DND-41 (cell line): Measurements from ENCODE around the gene AVL9.

Experiments
- ATAC-seq: fragments of 200-7000 bp; cut with Tn5 transposase; 3 replicates; pipeline ENCODE4 v1.9.1; 2021; ENCODE audit warnings: low read depth; ENCODE audit not compliant: insufficient read depth
- DNase-seq: peaks from one replicate; pipeline ENCODE4 v3.0.0-alpha.2; 2020
- H2AFZ ChIP-seq: 2 replicates; pipeline ENCODE4 v1.6.0; 2012; ENCODE audit warnings: low read depth, low read length
- H3K27ac ChIP-seq: 2 replicates; pipeline ENCODE4 v1.5.1; 2012; ENCODE audit warnings: low read length, inconsistent platforms
- H3K27me3 ChIP-seq: fragments of 200-600 bp; sonication (generic); 2 replicates; pipeline ENCODE4 v1.6.0; 2012; ENCODE audit warnings: low read length, mild to moderate bottlenecking, inconsistent platforms; ENCODE audit not compliant: insufficient read depth, poor library complexity
- H3K36me3 ChIP-seq: 2 replicates; pipeline ENCODE4 v1.5.1; 2012; ENCODE audit warnings: low read length, inconsistent platforms; ENCODE audit not compliant: insufficient read depth
- H3K4me1 ChIP-seq: 2 replicates; pipeline ENCODE4 v1.5.1; 2012; ENCODE audit warnings: mild to moderate bottlenecking, low read length; ENCODE audit not compliant: insufficient read depth
- H3K4me2 ChIP-seq: 2 replicates; pipeline ENCODE4 v1.6.0; 2012; ENCODE audit warnings: mild to moderate bottlenecking, moderate library complexity, low read length, inconsistent platforms; ENCODE audit not compliant: insufficient read depth
- H3K4me3 ChIP-seq, 2 experiments: fragments of 200-600 bp in 1 of 2; shearing (Covaris generic) in 1 of 2; 2 replicates each; pipeline ENCODE4 v1.5.1; 2012 to 2016; ENCODE audit warnings: inconsistent platforms in 2 of 2, low read length in 2 of 2, mild to moderate bottlenecking in 2 of 2, low read depth in 1 of 2, moderate library complexity in 1 of 2
- H3K79me2 ChIP-seq: 2 replicates; pipeline ENCODE4 v1.6.0; 2012; ENCODE audit warnings: low read length, inconsistent platforms; ENCODE audit not compliant: insufficient read depth
- H3K9ac ChIP-seq: 2 replicates; pipeline ENCODE4 v1.6.0; 2012; ENCODE audit warnings: low read depth, mild to moderate bottlenecking, inconsistent platforms, low read length, moderate library complexity
- H3K9me3 ChIP-seq: 2 replicates; pipeline ENCODE4 v1.5.1; 2012; ENCODE audit warnings: low read length, moderate library complexity, mild to moderate bottlenecking, inconsistent platforms; ENCODE audit not compliant: insufficient read depth, severe bottlenecking
- H4K20me1 ChIP-seq: 2 replicates; pipeline ENCODE4 v1.6.0; 2012; ENCODE audit warnings: low read length; ENCODE audit not compliant: insufficient read depth
- EZH2 ChIP-seq: IDR thresholded peaks from 3 replicates; pipeline ENCODE4 v1.6.1; 2012; ENCODE audit warnings: borderline replicate concordance, low read depth, mild to moderate bottlenecking, moderate library complexity, low read length, inconsistent platforms; ENCODE audit not compliant: severe bottlenecking
- TF ChIP-seq, protein P1 (sequence below): IDR thresholded peaks from 2 replicates; pipeline ENCODE4 v1.5.1; 2012; ENCODE audit warnings: borderline replicate concordance, low read length, moderate library complexity, mild to moderate bottlenecking; ENCODE audit not compliant: poor library complexity, severe bottlenecking; ENCODE audit errors: extremely low read depth

Gene AVL9

DNA sequence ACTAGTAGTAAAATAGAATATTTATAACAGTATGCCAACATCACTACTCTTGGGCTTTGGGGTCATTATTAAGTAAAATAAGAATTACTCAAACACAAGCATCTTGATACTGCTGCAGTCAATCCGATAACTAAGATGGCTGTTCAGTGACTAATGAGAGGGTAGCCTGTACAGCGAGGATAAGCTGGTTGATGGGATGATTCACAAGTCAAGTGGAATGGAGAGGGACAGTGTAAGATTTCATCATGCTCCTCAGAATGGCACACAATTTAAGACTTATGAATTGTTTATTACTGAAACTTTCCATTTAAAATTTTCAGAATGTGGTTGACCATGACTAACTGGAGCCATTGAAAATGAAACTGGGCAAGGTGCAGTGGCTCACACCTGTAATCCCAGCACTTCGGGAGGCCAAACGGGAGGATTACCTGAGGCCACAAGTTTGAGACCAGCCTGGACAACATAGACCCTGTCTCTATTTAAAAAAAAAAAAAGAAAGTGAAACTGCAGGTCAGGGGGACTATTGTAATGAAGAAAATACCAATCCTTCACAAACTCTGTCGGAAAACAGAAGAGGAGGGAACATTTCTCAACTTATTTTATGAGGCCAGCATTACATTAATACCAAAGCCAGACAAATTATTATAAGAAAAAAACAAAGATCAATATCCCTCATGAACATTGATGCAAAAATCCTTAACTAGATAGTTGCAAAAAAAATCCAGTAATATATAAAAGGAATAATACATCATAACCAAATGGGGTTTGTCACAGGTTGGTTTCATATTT is 11.2 kb downstream of the AVL9 start:
- DNase-seq (no peak), ATAC-seq (no peak)
- Histone ChIP-seq H3K4me3 (no peak overlapping the region), H3K36me3 (peaks cover 12% of the 10 kb centered on the region), H3K9ac (no peak overlapping the region), H3K4me1 (no peaks in the 10 kb centered on the region), H3K79me2 (peaks cover 91% of the 10 kb centered on the region), H4K20me1 (peaks cover 16% of the 10 kb centered on the region; the same call in 1 of the 2 replicates), H3K27ac (no peak overlapping the region), H3K4me2 (no peak overlapping the region), H2AFZ (no peak overlapping the region), H3K27me3 (no peaks in the 10 kb centered on the region), H3K9me3 (peaks cover 4% of the 10 kb centered on the region)
- TF ChIP-seq EZH2 = no peak
- TF ChIP-seq, protein P1, sequence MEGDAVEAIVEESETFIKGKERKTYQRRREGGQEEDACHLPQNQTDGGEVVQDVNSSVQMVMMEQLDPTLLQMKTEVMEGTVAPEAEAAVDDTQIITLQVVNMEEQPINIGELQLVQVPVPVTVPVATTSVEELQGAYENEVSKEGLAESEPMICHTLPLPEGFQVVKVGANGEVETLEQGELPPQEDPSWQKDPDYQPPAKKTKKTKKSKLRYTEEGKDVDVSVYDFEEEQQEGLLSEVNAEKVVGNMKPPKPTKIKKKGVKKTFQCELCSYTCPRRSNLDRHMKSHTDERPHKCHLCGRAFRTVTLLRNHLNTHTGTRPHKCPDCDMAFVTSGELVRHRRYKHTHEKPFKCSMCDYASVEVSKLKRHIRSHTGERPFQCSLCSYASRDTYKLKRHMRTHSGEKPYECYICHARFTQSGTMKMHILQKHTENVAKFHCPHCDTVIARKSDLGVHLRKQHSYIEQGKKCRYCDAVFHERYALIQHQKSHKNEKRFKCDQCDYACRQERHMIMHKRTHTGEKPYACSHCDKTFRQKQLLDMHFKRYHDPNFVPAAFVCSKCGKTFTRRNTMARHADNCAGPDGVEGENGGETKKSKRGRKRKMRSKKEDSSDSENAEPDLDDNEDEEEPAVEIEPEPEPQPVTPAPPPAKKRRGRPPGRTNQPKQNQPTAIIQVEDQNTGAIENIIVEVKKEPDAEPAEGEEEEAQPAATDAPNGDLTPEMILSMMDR = no peak

- Histone ChIP-seq H3K4me1 (no peaks in the 10 kb centered on the region), H3K27me3 (no peaks in the 10 kb centered on the region), H3K4me2 (no peak overlapping the region), H3K27ac (no peak overlapping the region), H3K4me3 (no peak overlapping the region), H3K9ac (no peak overlapping the region), H3K36me3 (peaks cover 12% of the 10 kb centered on the region), H3K79me2 (peaks cover 90% of the 10 kb centered on the region), H4K20me1 (peaks cover 10% of the 10 kb centered on the region; the same call in 1 of the 2 replicates), H2AFZ (no peak overlapping the region), H3K9me3 (peaks cover 9% of the 10 kb centered on the region)
- ATAC-seq (no peak), DNase-seq (no peak)
- TF ChIP-seq, protein P1 = no peak
- TF ChIP-seq EZH2 = no peak
Measured at GRCh38 chr7:32507414-32507813, 12.1 kb downstream of the AVL9 start.

- TF ChIP-seq, protein P1 = no peak
- TF ChIP-seq EZH2 = no peak
- peaks cover 18% of the 10 kb centered on the region for H3K9me3 ChIP-seq
- no peak overlapping the region for H3K4me2 ChIP-seq
- peaks cover 69% of the 10 kb centered on the region for H3K79me2 ChIP-seq
- H2AFZ ChIP-seq = no peak overlapping the region
- H4K20me1 ChIP-seq = 0 out of 2 replicates have a peak, but pooled peaks cover 4% of the 10 kb centered on the region
- H3K4me1 ChIP-seq = no peaks in the 10 kb centered on the region
- H3K9ac ChIP-seq = no peak overlapping the region
- ATAC-seq = no peak
- no peak overlapping the region for H3K4me3 ChIP-seq
- H3K27me3 ChIP-seq = no peaks in the 10 kb centered on the region
- peaks cover 26% of the 10 kb centered on the region for H3K36me3 ChIP-seq
- no peak for DNase-seq
- H3K27ac ChIP-seq = no peak overlapping the region
Measured at GRCh38 chr7:32511791-32512190, 16.5 kb downstream of the AVL9 start.
